Activated CD8-positive, alpha-beta T cell treated with anti-CD3 and anti-CD28 coated beads, Interleukin-2, amount 10 ng/mL, durations not matched to agents 7 days and 5 days (primary cell): ENCODE data around the gene CLNK. TPM values are rescaled to one million over a fixed set of nuclear protein-coding genes. Genes with fewer than 3 reads are reported as not detected.

Experiments
- ATAC-seq: fragments of 150-1000 bp; cut with Tn5 transposase; one replicate; pipeline ENCODE4 v1.10.0; 2021; ENCODE audit warnings: moderate library complexity
- CTCF ChIA-PET: fragments of 350-600 bp; sonication (Branson Sonifier 250); formaldehyde crosslinking; loops from one replicate; lab custom pipeline; 2021; ENCODE audit warnings: antibody characterized with exemption; lab: Charles Lee
- POLR2A ChIA-PET: fragments of 350-600 bp; sonication (Branson Sonifier 250); formaldehyde crosslinking; loops from one replicate; lab custom pipeline; 2021; ENCODE audit warnings: antibody characterized with exemption; lab: Charles Lee
- DNase-seq: peaks from one replicate; pipeline ENCODE4 v3.0.0-alpha.2; 2020
- H3K27ac Mint-ChIP-seq: one replicate; pipeline ENCODE4 v1.8.0; 2021; ENCODE audit warnings: mild to moderate bottlenecking, mixed read lengths
- H3K27me3 Mint-ChIP-seq: one replicate; pipeline ENCODE4 v1.8.0; 2021; ENCODE audit warnings: low read depth, mixed read lengths
- H3K36me3 Mint-ChIP-seq: one replicate; pipeline ENCODE4 v1.8.0; 2021; ENCODE audit warnings: low read depth, mixed read lengths
- H3K4me1 Mint-ChIP-seq: one replicate; pipeline ENCODE4 v1.8.0; 2021; ENCODE audit warnings: low read depth, mixed read lengths
- H3K4me3 Mint-ChIP-seq: one replicate; pipeline ENCODE4 v1.8.0; 2021; ENCODE audit warnings: mild to moderate bottlenecking, mixed read lengths
- H3K9me3 Mint-ChIP-seq: one replicate; pipeline ENCODE4 v1.8.0; 2022; ENCODE audit warnings: mixed read lengths; ENCODE audit not compliant: insufficient read depth
- total RNA-seq, 2 experiments: library from RNA; stranded (reverse); gene quantifications; one replicate each; pipeline ENCODE4 v1.2.3, GENCODE V29; 2021

The CLNK gene
- total RNA-seq, 2 experiments from 2014 or later, result not detected

GRCh38 chr4:10673817-10674369 is 10.7 kb downstream of the CLNK start:
- Mint-ChIP-seq H3K27ac (peak overlapping the region; percentile 53), H3K36me3 (peaks cover 15% of the 10 kb centered on the region), H3K27me3 (no peaks in the 10 kb centered on the region), H3K4me1 (peaks cover 57% of the 10 kb centered on the region), H3K4me3 (no peak overlapping the region), H3K9me3 (peaks cover 23% of the 10 kb centered on the region)
- DNase-seq (no peak), ATAC-seq (no peak)
- ChIA-PET POLR2A (no interaction called here), CTCF (no interaction called here)

GRCh38 chr4:10672379-10672778 is 12.2 kb downstream of the CLNK start:
- H3K9me3 Mint-ChIP-seq, result peaks cover 15% of the 10 kb centered on the region
- peak overlapping the region; percentile 95 for H3K27ac Mint-ChIP-seq
- no peak for ATAC-seq
- H3K27me3 Mint-ChIP-seq, result no peaks in the 10 kb centered on the region
- peaks cover 11% of the 10 kb centered on the region for H3K36me3 Mint-ChIP-seq
- ChIA-PET POLR2A (no interaction called here), CTCF (no interaction called here)
- H3K4me3 Mint-ChIP-seq, result no peak overlapping the region
- H3K4me1 Mint-ChIP-seq, result peaks cover 53% of the 10 kb centered on the region
- no peak for DNase-seq

GRCh38 chr4:10671799-10672198 is 12.8 kb downstream of the CLNK start:
- H3K4me1 Mint-ChIP-seq, result peaks cover 47% of the 10 kb centered on the region
- peaks cover 10% of the 10 kb centered on the region for H3K9me3 Mint-ChIP-seq
- CTCF ChIA-PET, result no interaction called here
- peak overlapping the region; percentile 40 for H3K4me3 Mint-ChIP-seq
- DNase-seq, result no peak
- H3K27me3 Mint-ChIP-seq, result no peaks in the 10 kb centered on the region
- H3K36me3 Mint-ChIP-seq, result peaks cover 8% of the 10 kb centered on the region
- peak overlapping the region; percentile 95 for H3K27ac Mint-ChIP-seq
- ATAC-seq, result peak; percentile 40
- POLR2A ChIA-PET, result interaction anchor here (1.8 kb wide), 1 partner anchor 16 kb away, joined by 4 read pairs; no protein-coding TSS in a partner anchor

GRCh38 chr4:10671366-10671765 is 13.2 kb downstream of the CLNK start:
- DNase-seq (peak; percentile 77), ATAC-seq (peak; percentile 99)
- Mint-ChIP-seq H3K4me1 (peaks cover 43% of the 10 kb centered on the region), H3K27me3 (no peaks in the 10 kb centered on the region), H3K4me3 (peak overlapping the region; percentile 40), H3K36me3 (peaks cover 8% of the 10 kb centered on the region), H3K9me3 (peaks cover 5% of the 10 kb centered on the region), H3K27ac (peak overlapping the region; percentile 95)
- POLR2A ChIA-PET, result interaction anchor here (1.8 kb wide), 1 partner anchor 16 kb away, joined by 4 read pairs; no protein-coding TSS in a partner anchor
- CTCF ChIA-PET, result no interaction called here

- ATAC-seq (no peak), DNase-seq (no peak)
- Mint-ChIP-seq H3K36me3 (peaks cover 4% of the 10 kb centered on the region), H3K27me3 (no peaks in the 10 kb centered on the region), H3K4me1 (peaks cover 37% of the 10 kb centered on the region), H3K27ac (no peak overlapping the region), H3K4me3 (no peak overlapping the region), H3K9me3 (peaks cover 4% of the 10 kb centered on the region)
- POLR2A ChIA-PET, result interaction anchor here (1.8 kb wide), 1 partner anchor 15 kb away, joined by 4 read pairs; no protein-coding TSS in a partner anchor
- CTCF ChIA-PET, result no interaction called here
These were observed 14.2 kb downstream of the CLNK start for GRCh38 chr4:10670321-10670720.

GRCh38 chr4:10667701-10668326 is 16.8 kb downstream of the CLNK start:
- Mint-ChIP-seq H3K4me1 (peaks cover 33% of the 10 kb centered on the region), H3K36me3 (no peaks in the 10 kb centered on the region), H3K9me3 (peaks cover under 1% of the 10 kb centered on the region), H3K27me3 (no peaks in the 10 kb centered on the region), H3K4me3 (no peak overlapping the region), H3K27ac (no peak overlapping the region)
- ChIA-PET CTCF (no interaction called here), POLR2A (interaction anchor here (1.0 kb wide), 1 partner anchor 55 kb away, joined by 3 read pairs; no protein-coding TSS in a partner anchor)
- ATAC-seq (no peak), DNase-seq (no peak)

DNA sequence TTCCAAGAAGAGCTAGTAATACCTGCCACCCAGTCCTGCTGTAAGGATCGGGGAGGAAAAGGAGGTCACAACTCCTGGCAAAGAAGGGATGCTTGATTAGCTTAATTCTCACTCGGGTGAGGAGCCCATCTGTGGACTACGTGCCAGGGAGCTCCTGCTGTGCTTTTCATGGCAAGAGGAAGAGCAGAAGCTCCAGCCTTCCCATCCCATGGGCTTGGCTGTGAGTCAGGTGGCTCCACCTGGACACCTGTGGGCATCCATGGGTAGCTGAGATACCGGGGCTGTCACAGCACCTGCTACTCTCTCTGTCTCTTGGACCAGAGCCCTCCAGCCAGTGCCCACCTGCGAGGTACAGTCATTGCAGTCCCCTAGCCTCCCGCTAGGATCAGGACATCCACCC is 18.0 kb downstream of the CLNK start:
- no peaks in the 10 kb centered on the region for H3K36me3 Mint-ChIP-seq
- H3K27me3 Mint-ChIP-seq, result peaks cover 4% of the 10 kb centered on the region
- H3K27ac Mint-ChIP-seq, result no peak overlapping the region
- no peak overlapping the region for H3K4me3 Mint-ChIP-seq
- H3K4me1 Mint-ChIP-seq, result peaks cover 21% of the 10 kb centered on the region
- no peak for ATAC-seq
- H3K9me3 Mint-ChIP-seq, result no peaks in the 10 kb centered on the region
- POLR2A ChIA-PET, result no interaction called here
- CTCF ChIA-PET, result no interaction called here
- DNase-seq, result no peak

DNA sequence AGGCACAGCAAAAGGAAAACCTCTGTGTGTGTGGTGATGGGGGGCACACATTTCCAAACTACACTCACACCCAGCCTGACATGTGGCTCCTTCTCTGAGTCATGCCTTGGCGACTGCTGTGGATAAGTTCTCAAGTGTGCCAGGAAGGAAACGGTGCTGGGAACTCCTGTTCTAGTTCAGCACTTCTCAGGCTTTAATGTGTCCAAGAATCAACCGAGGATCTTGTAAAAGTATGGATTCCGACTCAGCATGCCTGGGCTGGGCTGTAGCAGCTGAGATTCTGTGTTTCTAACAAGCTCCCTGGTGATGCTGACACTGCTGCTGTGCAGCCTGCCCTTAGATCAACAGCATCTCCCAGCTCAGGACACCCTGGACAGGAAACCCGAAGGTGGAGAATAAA is 20.2 kb downstream of the CLNK start:
- Mint-ChIP-seq H3K27ac (no peak overlapping the region), H3K4me1 (peaks cover 10% of the 10 kb centered on the region), H3K27me3 (peaks cover 6% of the 10 kb centered on the region), H3K36me3 (no peaks in the 10 kb centered on the region), H3K9me3 (no peaks in the 10 kb centered on the region), H3K4me3 (no peak overlapping the region)
- DNase-seq (no peak), ATAC-seq (no peak)
- POLR2A ChIA-PET, result no interaction called here
- CTCF ChIA-PET, result no interaction called here

DNA sequence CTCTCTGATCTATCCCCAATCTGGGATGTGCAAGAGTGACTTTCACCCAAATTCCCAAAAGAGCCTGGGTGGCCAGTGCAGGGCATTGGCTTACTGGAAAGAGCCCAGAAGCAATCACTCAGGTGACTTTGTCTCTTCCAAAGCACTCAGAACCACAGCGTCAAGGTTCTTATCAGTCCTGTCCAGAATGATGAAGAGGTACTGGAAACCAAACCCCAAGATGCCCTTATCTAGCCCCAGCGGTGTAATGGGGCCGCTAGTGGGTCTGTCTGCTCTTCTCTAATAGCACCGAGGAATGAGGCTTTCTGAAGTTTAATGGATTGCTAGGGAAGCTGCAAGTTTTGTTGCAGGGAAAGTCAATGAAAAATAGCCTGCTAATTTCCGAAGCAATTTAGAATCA is 21.6 kb downstream of the CLNK start:
- peaks cover 10% of the 10 kb centered on the region for H3K4me1 Mint-ChIP-seq
- no peaks in the 10 kb centered on the region for H3K9me3 Mint-ChIP-seq
- H3K27me3 Mint-ChIP-seq, result peaks cover 6% of the 10 kb centered on the region
- no peak overlapping the region for H3K27ac Mint-ChIP-seq
- no peak for DNase-seq
- POLR2A ChIA-PET, result no interaction called here
- H3K4me3 Mint-ChIP-seq, result no peak overlapping the region
- no peak for ATAC-seq
- CTCF ChIA-PET, result interaction anchor here (1.0 kb wide), 1 partner anchor 22 kb away, joined by 3 read pairs; no protein-coding TSS in a partner anchor
- no peaks in the 10 kb centered on the region for H3K36me3 Mint-ChIP-seq

- ChIA-PET CTCF (no interaction called here), POLR2A (no interaction called here)
- ATAC-seq (no peak), DNase-seq (no peak)
- H3K4me3 Mint-ChIP-seq, result no peak overlapping the region
- H3K36me3 Mint-ChIP-seq, result no peaks in the 10 kb centered on the region
- H3K27ac Mint-ChIP-seq, result no peak overlapping the region
- no peaks in the 10 kb centered on the region for H3K9me3 Mint-ChIP-seq
- peaks cover 20% of the 10 kb centered on the region for H3K4me1 Mint-ChIP-seq
- H3K27me3 Mint-ChIP-seq, result peaks cover 6% of the 10 kb centered on the region
These were observed 23.5 kb downstream of the CLNK start for GRCh38 chr4:10661047-10661446.

- Mint-ChIP-seq H3K27me3 (peaks cover 6% of the 10 kb centered on the region), H3K4me1 (peaks cover 17% of the 10 kb centered on the region), H3K27ac (no peak overlapping the region), H3K36me3 (no peaks in the 10 kb centered on the region), H3K4me3 (no peak overlapping the region), H3K9me3 (no peaks in the 10 kb centered on the region)
- ATAC-seq (no peak), DNase-seq (no peak)
- ChIA-PET POLR2A (no interaction called here), CTCF (no interaction called here)
These were observed 25.3 kb downstream of the CLNK start for GRCh38 chr4:10659251-10659650.

DNA sequence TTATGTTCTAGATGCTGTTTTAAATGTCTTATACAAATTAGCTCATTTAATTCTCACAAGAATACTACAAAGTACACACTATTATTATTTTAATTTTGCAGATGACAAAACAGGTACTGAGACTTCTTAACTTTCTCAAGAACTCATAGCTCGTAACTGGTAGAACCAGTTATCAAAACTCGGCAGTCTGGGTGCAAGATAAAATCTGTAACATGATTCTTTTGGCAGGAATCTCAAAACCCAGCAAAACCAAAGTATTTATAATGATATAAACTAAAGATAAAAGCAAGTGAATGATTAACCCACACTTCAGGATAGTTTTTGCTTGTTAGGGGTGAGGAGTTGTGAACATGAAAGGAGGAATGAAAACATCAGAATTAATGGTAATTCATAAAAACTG is 27.6 kb downstream of the CLNK start:
- POLR2A ChIA-PET, result no interaction called here
- H3K27ac Mint-ChIP-seq, result no peak overlapping the region
- no peak for ATAC-seq
- peaks cover 5% of the 10 kb centered on the region for H3K27me3 Mint-ChIP-seq
- no peaks in the 10 kb centered on the region for H3K36me3 Mint-ChIP-seq
- H3K9me3 Mint-ChIP-seq, result no peaks in the 10 kb centered on the region
- H3K4me3 Mint-ChIP-seq, result no peak overlapping the region
- H3K4me1 Mint-ChIP-seq, result peaks cover 15% of the 10 kb centered on the region
- no peak for DNase-seq
- CTCF ChIA-PET, result no interaction called here
